ENCODE results near the gene NAA80. TPM values are rescaled to one million over a fixed set of nuclear protein-coding genes. Genes with fewer than 3 reads are reported as not detected.

The NAA80 gene
- total RNA-seq, 4 donors from 2014 or later = 4.7 to 33.5 (median 24.0) TPM

DNA sequence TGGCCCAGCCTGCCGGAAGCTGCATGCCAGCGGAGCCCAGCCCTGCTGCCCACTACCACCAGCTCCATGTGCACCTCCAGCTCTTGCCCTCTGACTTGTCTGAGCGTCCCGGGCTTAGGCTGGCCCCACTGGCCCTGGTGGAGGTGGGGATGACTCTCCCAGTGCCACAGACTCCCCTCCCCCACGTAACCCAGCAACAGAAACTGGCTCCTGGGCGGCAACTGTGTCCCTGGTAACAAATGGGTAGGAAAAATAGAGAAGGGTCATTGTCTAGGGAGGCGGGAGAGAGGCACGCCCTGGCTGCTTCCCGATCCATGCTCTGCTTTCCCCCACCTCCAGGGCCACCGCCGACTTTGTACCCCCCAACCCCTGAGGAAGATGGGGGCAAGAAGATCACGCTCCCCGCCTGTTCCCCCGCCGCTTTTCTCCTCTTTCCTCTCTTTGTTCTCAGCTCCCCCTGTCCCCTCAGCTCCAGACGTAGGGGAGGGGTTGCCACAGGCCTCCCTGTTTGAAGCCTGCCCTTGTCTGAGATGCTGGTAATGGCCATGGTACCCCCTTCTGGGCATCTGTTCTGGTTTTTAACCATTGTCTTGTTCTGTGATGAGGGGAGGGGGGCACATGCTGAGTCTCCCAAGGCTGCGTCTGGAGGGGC is 41.0 kb downstream of the NAA80 start:
- H3K9me3 ChIP-seq = no peaks in the 10 kb centered on the region
- TF ChIP-seq CTCF (IDR thresholded peaks at IDR 0.05) = no peak
- TF ChIP-seq POLR2A (IDR thresholded peaks at IDR 0.05) = no peak
- H3K4me1 ChIP-seq = peaks cover 0 to 16% of the 10 kb centered on the region in 2 donors
- no peak overlapping the region for H3K4me3 ChIP-seq
- no peaks in the 10 kb centered on the region for H3K27me3 ChIP-seq
- intact Hi-C loops (cut with DNase I; ENCODE audit: low total_unique reads) = no loop called here
- H3K27ac ChIP-seq = peak overlapping the region; percentile 97 to 99
- H3K36me3 ChIP-seq = no peaks in the 10 kb centered on the region
- no peak for DNase-seq

- peaks cover 0 to 16% of the 10 kb centered on the region in 2 donors for H3K4me1 ChIP-seq
- DNase-seq = no peak
- H3K27ac ChIP-seq = peak overlapping the region; percentile 97 to 99
Observed at GRCh38 chr3:50256978-50257890, 42.0 kb downstream of the NAA80 start.

GRCh38 chr3:50255251-50255615 is 44.0 kb downstream of the NAA80 start:
- no peak overlapping the region for H3K4me3 ChIP-seq
- intact Hi-C loops (cut with DNase I; ENCODE audit: low total_unique reads) = no loop called here

More at GRCh38 chr3:50256978-50257890, 42.0 kb downstream of the NAA80 start:
- no peak overlapping the region for H3K4me3 ChIP-seq
- H3K9me3 ChIP-seq = no peaks in the 10 kb centered on the region
- TF ChIP-seq POLR2A (IDR thresholded peaks at IDR 0.05) = no peak
- peak in 2 of 4 experiments; percentile 17 to 19 for TF ChIP-seq CTCF (IDR thresholded peaks at IDR 0.05)
- no peaks in the 10 kb centered on the region for H3K27me3 ChIP-seq
- no peaks in the 10 kb centered on the region for H3K36me3 ChIP-seq
- intact Hi-C loops (cut with DNase I; ENCODE audit: low total_unique reads) = no loop called here

GRCh38 chr3:50254577-50255250 is 44.5 kb downstream of the NAA80 start:
- TF ChIP-seq CTCF (IDR thresholded peaks at IDR 0.05) (no peak), POLR2A (IDR thresholded peaks at IDR 0.05) (peak in 1 of 2 donors; percentile 72)
- no peaks in the 10 kb centered on the region for H3K9me3 ChIP-seq
- no peaks in the 10 kb centered on the region for H3K36me3 ChIP-seq
- peak in 1 of 2 donors; percentile 74 for DNase-seq
- no peak overlapping the region for H3K4me3 ChIP-seq
- no peaks in the 10 kb centered on the region for H3K27me3 ChIP-seq
- H3K27ac ChIP-seq = peak overlapping the region; percentile 68 to 99
- H3K4me1 ChIP-seq = peaks cover 0 to 9% of the 10 kb centered on the region in 2 donors
- intact Hi-C loops (cut with DNase I; ENCODE audit: low total_unique reads) = no loop called here

More at GRCh38 chr3:50255251-50255615, 44.0 kb downstream of the NAA80 start:
- no peak for DNase-seq
- Histone ChIP-seq H3K9me3 (no peaks in the 10 kb centered on the region), H3K27ac (peak overlapping the region; percentile 68 to 99), H3K27me3 (no peaks in the 10 kb centered on the region), H3K4me1 (peaks cover 0 to 10% of the 10 kb centered on the region in 2 donors), H3K36me3 (no peaks in the 10 kb centered on the region)
- TF ChIP-seq POLR2A (IDR thresholded peaks at IDR 0.05) (no peak), CTCF (IDR thresholded peaks at IDR 0.05) (no peak)
